ENCODE measurements around the gene SMPD4.
"Not testable (repeated sequence)": the region's sequence is repeated elsewhere in the genome, so short reads cannot be mapped to it uniquely, and the experiment has no call there.

Gene SMPD4

DNA sequence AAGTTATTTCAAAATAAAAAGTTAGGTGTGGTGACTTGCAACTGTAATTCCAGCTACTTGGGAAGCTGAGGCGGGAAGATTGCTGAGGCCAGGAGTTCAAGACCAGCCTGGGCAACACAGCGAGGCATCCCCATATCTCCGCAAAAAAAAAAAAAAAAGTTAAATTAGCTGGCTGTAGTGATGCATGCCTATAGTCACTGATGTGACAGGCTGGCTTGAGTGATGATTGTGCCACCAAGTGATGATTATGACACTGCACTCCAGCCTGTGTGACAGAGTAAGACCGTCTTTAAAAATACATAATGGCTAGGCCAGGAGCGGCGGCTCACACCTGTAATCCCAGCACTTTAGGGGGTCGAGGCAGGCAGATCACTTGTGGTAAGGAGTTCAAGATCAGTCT, 11.5 kb downstream of the SMPD4 start:
- in situ Hi-C loops (cut with HindIII; ENCODE audit: low sequenced_read_pairs) = no loop called here
- no peak overlapping the region for H3K4me3 ChIP-seq (ENCODE audit: low read depth, low read length)
- TF ChIP-seq, protein P1, sequence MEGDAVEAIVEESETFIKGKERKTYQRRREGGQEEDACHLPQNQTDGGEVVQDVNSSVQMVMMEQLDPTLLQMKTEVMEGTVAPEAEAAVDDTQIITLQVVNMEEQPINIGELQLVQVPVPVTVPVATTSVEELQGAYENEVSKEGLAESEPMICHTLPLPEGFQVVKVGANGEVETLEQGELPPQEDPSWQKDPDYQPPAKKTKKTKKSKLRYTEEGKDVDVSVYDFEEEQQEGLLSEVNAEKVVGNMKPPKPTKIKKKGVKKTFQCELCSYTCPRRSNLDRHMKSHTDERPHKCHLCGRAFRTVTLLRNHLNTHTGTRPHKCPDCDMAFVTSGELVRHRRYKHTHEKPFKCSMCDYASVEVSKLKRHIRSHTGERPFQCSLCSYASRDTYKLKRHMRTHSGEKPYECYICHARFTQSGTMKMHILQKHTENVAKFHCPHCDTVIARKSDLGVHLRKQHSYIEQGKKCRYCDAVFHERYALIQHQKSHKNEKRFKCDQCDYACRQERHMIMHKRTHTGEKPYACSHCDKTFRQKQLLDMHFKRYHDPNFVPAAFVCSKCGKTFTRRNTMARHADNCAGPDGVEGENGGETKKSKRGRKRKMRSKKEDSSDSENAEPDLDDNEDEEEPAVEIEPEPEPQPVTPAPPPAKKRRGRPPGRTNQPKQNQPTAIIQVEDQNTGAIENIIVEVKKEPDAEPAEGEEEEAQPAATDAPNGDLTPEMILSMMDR (IDR thresholded peaks at IDR 0.05; ENCODE audit: low read depth, low read length) = no peak
- DNase-seq (ENCODE audit: low read depth, low spot score) = no peak

GRCh38 chr2:130169163-130169562, 12.2 kb downstream of the SMPD4 start:
- in situ Hi-C loops (cut with HindIII; ENCODE audit: low sequenced_read_pairs); DNase-seq (ENCODE audit: low read depth, low spot score); H3K4me3 ChIP-seq (ENCODE audit: low read depth, low read length): not testable (repeated sequence)

DNA sequence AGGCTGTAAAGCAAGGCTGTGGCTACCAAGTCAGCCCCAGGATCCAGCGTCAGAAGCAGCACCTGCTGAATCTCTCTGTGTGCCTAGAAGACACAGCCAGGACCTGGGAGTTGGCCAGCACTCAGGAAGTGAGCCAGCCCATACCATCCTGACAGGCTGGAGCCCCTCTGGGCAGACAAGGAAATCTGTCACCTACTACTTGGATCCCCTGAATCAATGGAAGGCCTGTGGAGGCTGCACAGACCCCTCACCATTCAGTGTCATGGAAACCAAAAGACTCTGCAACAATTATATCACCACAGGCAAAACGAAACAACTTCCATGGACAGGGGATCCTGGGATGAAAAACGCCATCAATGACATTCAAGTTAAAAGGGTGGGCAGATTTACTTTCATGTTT, 14.8 kb downstream of the SMPD4 start:
- in situ Hi-C loops (cut with HindIII; ENCODE audit: low sequenced_read_pairs) = not testable (repeated sequence)

GRCh38 chr2:130165293-130166016, 15.9 kb downstream of the SMPD4 start:
- DNase-seq (ENCODE audit: low read depth, low spot score) = no peak
- TF ChIP-seq, protein P1 (IDR thresholded peaks at IDR 0.05; ENCODE audit: low read depth, low read length) = no peak
- in situ Hi-C loops (cut with HindIII; ENCODE audit: low sequenced_read_pairs) = no loop called here
- H3K4me3 ChIP-seq (ENCODE audit: low read depth, low read length) = no peak overlapping the region

More for the DNA sequence above, 14.8 kb downstream of the SMPD4 start:
- DNase-seq (ENCODE audit: low read depth, low spot score); H3K4me3 ChIP-seq (ENCODE audit: low read depth, low read length): not testable (repeated sequence)

DNA sequence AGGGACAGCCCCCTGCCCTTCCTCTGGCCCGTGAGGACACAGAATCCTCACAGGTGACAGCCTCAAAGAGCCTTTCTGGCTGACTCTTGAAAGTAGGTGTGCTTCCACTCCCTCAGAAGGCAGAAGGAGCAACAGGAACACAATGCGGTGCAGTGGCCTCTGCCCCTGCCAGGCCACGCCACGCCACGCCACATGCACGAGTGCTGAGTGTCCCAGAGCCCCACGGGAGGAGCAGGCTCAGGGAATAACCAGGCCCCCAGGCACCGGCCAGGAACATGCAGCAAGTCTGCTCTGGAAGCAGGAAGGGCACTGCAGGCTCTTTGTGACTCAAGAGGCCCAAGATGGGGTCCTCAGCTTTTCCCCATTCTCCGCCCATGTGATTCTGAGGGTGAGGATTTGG, 18.4 kb downstream of the SMPD4 start:
- no peak for DNase-seq (ENCODE audit: low read depth, low spot score)
- TF ChIP-seq, protein P1 (IDR thresholded peaks at IDR 0.05; ENCODE audit: low read depth, low read length) = no peak
- H3K4me3 ChIP-seq (ENCODE audit: low read depth, low read length) = no peak overlapping the region
- in situ Hi-C loops (cut with HindIII; ENCODE audit: low sequenced_read_pairs) = no loop called here

GRCh38 chr2:130162486-130162885, 18.9 kb downstream of the SMPD4 start:
- H3K4me3 ChIP-seq (ENCODE audit: low read depth, low read length); in situ Hi-C loops (cut with HindIII; ENCODE audit: low sequenced_read_pairs); DNase-seq (ENCODE audit: low read depth, low spot score): not testable (repeated sequence)

GRCh38 chr2:130160838-130161705, 20.3 kb downstream of the SMPD4 start:
- DNase-seq (ENCODE audit: low read depth, low spot score); H3K4me3 ChIP-seq (ENCODE audit: low read depth, low read length); in situ Hi-C loops (cut with HindIII; ENCODE audit: low sequenced_read_pairs): not testable (repeated sequence)

DNA sequence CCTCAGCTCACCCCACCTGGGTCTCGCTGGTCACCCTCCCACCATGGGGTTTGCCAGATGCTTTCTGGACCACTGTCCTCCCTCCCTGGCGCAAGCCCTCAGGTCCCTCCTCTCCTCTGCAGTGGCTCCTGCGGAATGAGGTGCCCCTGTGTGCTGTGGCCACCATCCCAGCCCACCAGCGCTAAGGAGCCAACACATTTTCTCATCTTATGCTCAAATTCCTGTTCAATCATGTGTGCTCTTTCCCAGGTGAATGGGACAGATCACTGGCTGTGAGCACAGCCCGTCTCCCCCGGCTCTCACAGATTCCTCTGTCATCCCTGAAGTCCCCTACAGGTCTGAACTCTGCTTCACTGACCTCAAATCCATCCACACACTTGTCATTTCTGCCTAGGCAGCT, 21.3 kb downstream of the SMPD4 start:
- no peak overlapping the region for H3K4me3 ChIP-seq (ENCODE audit: low read depth, low read length)
- in situ Hi-C loops (cut with HindIII; ENCODE audit: low sequenced_read_pairs) = no loop called here
- TF ChIP-seq, protein P1 (IDR thresholded peaks at IDR 0.05; ENCODE audit: low read depth, low read length) = no peak
- no peak for DNase-seq (ENCODE audit: low read depth, low spot score)

- in situ Hi-C loops (cut with HindIII; ENCODE audit: low sequenced_read_pairs); H3K4me3 ChIP-seq (ENCODE audit: low read depth, low read length); DNase-seq (ENCODE audit: low read depth, low spot score): not testable (repeated sequence)
Measured at GRCh38 chr2:130159376-130159775, 22.0 kb downstream of the SMPD4 start.

All from astrocyte of the spinal cord (primary cell).